Measurements from ENCODE around the gene FMN2.

The FMN2 gene

DNA sequence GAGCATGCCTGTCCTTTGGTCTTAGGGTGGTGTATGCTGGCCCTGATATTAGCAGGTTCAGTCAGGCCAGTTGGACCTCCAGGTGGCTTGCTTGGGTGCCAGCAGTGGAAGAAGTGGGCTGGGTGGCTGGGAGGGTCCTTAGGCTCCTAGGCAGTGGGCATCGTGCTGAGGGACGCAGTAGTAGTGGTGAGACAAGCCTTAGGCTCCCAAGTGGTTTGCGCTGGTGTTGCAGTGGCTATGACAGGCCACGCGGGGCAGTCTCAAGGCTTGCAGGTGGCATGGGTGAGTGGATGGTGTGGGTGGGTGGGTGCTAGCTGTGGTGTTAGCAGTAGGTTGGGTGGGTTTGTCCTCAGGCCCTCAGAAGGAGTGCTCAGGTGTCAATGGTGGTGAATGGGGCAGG is 162.3 kb downstream of the FMN2 start:
- no peak for TF ChIP-seq REST (IDR thresholded peaks at IDR 0.05; ENCODE audit: insufficient read depth in 1 of 2, low read depth in 2 of 2, low read length in 2 of 2)
- TF ChIP-seq SIN3A (IDR thresholded peaks at IDR 0.05; ENCODE audit: borderline replicate concordance, insufficient read depth, low read length): no peak
- no peak for TF ChIP-seq TAF1 (IDR thresholded peaks at IDR 0.05; ENCODE audit: borderline replicate concordance, insufficient read depth, low read length)

- TF ChIP-seq FOXP2 (optimal IDR thresholded peaks at IDR 0.05; ENCODE audit: borderline replicate concordance, extremely low read depth, extremely low read length, insufficient read depth) (no peak), SIN3A (IDR thresholded peaks at IDR 0.05; ENCODE audit: borderline replicate concordance, insufficient read depth, low read length) (no peak), TAF1 (IDR thresholded peaks at IDR 0.05; ENCODE audit: borderline replicate concordance, insufficient read depth, low read length) (no peak), POLR2AphosphoS5 (IDR thresholded peaks at IDR 0.05; ENCODE audit: low read depth, low read length) (no peak), REST (IDR thresholded peaks at IDR 0.05; ENCODE audit: insufficient read depth in 1 of 2, low read depth in 2 of 2, low read length in 2 of 2) (no peak)
These were observed 163.2 kb downstream of the FMN2 start for GRCh38 chr1:240254778-240255291.

DNA sequence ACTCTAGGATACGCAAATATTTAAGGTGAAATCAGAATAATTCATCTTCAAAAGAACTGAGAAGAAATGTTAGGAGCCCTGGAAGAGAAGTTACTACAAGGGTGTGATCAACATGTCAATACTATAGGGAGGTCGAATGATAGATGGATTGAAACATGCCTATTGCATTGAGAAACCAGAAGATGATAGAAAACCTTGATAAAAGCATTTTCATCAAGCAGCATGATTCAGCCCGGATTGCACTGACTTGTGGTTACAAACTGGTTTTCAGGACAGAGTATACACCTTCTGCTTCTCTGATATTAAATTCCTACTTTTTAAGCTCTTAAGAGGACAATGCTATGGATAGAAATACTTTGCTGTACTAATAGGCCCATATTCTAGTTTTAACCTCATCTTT is 164.2 kb downstream of the FMN2 start:
- TF ChIP-seq REST (IDR thresholded peaks at IDR 0.05; ENCODE audit: insufficient read depth in 1 of 2, low read depth in 2 of 2, low read length in 2 of 2) (no peak), POLR2AphosphoS5 (IDR thresholded peaks at IDR 0.05; ENCODE audit: low read depth, low read length) (no peak), SIN3A (IDR thresholded peaks at IDR 0.05; ENCODE audit: borderline replicate concordance, insufficient read depth, low read length) (no peak), FOXP2 (optimal IDR thresholded peaks at IDR 0.05; ENCODE audit: borderline replicate concordance, extremely low read depth, extremely low read length, insufficient read depth) (no peak), TAF1 (IDR thresholded peaks at IDR 0.05; ENCODE audit: borderline replicate concordance, insufficient read depth, low read length) (no peak)

DNA sequence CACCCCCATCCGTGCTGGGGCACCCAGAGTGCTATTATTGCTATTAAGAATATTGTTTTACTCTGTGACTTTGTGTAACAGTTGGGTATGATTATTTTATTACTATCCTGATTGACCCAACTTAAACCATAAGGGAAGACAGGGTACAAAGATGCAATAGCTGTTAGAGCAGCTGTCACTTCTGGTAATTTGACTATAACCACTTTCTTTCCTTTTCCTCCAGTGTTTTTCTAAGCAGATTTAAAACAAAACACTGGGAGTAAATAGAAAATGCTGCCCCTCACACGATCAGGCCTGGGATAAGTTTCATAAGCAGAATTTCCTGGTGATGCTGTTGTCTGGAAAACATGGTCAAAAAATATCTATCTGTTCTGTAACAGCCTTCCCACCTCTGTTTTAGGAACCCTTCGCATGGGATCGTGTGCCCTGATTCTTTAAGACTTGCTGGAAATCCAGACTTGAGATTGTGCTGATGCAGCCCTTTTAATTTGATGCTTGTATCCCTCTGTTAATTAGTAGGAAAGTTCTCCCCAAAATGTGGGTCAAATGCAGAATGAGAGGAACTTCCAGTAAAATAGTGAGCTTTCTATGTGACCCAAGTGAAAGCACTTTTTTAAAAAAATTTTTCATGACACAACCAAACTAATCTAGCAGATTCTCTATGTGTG is 165.3 kb downstream of the FMN2 start:
- TF ChIP-seq FOXP2 (optimal IDR thresholded peaks at IDR 0.05; ENCODE audit: borderline replicate concordance, extremely low read depth, extremely low read length, insufficient read depth) (no peak), REST (IDR thresholded peaks at IDR 0.05; ENCODE audit: insufficient read depth in 1 of 2, low read depth in 2 of 2, low read length in 2 of 2) (no peak), TAF1 (IDR thresholded peaks at IDR 0.05; ENCODE audit: borderline replicate concordance, insufficient read depth, low read length) (no peak), SIN3A (IDR thresholded peaks at IDR 0.05; ENCODE audit: borderline replicate concordance, insufficient read depth, low read length) (no peak), POLR2AphosphoS5 (IDR thresholded peaks at IDR 0.05; ENCODE audit: low read depth, low read length) (no peak)

Measured in PFSK-1 (cell line).